Hepatic stellate cell (primary cell): ENCODE data around the gene TRIM68.

Experiments used
- DNase-seq: peaks from one replicate; pipeline ENCODE4 v3.0.0; 2011; ENCODE audit warnings: low spot score

TRIM68 gene, protein sequence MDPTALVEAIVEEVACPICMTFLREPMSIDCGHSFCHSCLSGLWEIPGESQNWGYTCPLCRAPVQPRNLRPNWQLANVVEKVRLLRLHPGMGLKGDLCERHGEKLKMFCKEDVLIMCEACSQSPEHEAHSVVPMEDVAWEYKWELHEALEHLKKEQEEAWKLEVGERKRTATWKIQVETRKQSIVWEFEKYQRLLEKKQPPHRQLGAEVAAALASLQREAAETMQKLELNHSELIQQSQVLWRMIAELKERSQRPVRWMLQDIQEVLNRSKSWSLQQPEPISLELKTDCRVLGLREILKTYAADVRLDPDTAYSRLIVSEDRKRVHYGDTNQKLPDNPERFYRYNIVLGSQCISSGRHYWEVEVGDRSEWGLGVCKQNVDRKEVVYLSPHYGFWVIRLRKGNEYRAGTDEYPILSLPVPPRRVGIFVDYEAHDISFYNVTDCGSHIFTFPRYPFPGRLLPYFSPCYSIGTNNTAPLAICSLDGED

DNA sequence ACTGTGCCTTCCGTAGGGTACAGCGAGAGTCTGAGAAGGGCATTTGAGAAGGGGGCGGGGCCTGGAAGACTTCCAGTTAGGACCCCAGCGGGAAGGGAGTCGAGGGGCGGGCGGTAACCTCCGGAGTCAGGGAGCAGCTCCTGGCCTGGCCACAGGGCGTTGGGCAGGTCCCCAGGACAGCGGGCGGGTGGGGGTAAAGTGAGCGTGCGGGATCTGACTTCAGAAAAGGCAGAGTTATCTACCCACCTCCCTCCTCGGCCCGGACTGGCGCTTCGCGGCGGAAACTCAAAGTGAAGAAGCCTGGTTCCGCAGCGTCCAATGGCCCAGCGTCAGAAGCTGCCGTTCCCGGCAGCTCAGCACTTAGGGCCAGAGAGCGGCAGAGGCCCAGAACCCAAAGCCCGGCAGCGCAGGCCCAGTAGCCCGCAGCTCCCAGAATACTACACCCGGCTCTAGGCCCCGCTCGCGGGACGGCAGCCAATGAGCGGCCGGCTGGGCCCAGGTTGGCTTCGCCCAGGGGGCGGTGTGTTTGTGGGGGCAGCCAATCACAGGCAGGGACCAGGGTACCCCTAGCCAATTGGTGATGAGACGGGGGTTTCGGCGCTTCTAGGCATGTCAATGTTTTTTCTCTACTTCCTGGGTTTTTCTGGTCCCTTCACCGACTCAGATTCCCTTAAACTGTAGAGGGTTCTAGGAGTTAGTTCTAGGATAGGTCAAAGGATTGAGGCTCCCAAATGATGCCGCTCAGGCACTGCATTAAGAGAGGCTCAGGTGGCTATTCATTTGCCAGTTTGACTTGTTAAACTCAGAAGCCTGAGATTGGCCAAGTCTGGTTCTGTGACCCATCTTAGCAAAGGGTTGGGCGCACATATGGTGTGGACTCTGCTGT lies at the start of gene TRIM68:
TSS of gene TRIM68 (minus strand) at position 451 of the 886 bp plus-strand sequence. CDS start 2,727 bp downstream, outside the sequence.
- DNase-seq: peak; percentile 98

DNA sequence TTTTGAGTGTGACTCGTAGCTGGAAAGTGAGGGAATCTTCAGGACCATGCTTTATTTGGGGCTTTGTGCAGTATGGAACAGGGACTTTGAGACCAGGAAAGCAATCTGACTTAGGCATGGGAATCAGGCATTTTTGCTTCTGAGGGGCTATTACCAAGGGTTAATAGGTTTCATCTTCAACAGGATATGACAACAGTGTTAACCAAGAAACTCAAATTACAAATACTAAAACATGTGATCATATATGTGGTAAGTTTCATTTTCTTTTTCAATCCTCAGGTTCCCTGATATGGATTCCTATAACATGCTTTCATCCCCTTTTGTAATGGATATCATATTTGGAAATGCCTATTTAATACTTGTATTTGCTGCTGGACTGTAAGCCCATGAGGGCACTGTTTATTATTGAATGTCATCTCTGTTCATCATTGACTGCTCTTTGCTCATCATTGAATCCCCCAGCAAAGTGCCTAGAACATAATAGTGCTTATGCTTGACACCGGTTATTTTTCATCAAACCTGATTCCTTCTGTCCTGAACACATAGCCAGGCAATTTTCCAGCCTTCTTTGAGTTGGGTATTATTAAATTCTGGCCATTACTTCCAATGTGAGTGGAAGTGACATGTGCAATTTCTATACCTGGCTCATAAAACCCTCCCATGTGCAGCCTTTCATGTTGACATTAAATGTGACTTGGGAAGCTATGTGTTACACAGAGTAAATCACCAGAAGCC lies 46.8 kb upstream of the TRIM68 start:
- DNase-seq: no peak

DNA sequence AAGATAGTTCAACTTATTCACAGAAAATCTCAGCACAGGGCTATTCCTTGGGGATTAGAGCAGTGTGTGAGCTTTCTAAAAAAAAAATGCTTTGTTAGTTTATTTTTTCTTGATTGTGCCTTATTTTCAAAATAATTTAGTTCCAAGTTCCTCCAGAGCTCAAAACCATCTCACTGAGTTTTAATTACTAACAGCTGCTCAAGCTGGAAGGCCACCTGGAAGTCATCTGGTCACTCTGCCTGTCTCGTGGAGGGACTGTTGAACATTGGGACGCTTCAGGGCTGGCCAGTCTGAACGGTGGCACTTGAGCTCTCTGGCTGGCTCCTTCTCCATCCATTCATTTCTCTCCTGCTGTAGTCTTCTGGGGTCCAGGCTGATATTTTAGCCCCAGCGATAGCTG lies 39.7 kb upstream of the TRIM68 start:
- no peak for DNase-seq

DNA sequence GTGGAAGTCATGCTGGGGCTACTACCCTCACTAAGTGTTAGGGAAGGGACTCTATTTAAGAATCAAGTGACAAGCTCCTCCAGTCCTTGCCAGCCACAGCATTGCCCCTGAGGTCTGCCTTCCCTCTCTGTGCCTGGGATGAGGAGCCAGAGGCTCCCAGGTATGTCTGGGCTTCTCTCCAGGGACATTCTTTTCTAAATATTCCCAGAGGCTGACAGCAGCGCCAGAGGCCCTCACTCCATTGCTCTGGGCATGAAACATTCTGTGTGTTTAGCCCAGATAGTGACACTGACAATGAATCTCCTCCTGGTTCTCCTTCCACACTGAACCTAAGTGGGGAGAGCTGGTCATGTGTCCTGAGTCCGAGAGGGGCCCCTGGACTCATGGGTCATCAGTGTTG lies 37.9 kb upstream of the TRIM68 start:
- no peak for DNase-seq

DNA sequence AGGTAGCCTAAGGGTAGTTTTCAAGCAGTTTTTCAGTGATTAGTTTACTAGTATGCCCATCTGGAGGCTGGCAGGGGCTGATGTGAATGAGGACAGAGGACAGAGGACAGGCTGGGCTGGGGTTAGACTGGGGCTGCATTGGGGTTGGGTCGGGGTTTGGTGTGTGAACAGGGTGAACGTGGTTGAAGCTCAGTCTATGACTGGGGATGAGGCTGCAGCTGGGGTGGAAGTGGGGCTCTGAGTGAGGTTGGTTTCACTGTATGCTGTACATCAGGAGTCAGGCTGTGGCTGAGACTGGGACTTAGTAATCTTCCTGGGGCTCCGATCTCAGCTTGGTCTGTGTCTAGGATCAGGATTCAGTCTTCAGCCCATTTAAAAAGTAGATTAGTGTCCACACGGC lies 36.2 kb upstream of the TRIM68 start:
- DNase-seq: no peak

DNA sequence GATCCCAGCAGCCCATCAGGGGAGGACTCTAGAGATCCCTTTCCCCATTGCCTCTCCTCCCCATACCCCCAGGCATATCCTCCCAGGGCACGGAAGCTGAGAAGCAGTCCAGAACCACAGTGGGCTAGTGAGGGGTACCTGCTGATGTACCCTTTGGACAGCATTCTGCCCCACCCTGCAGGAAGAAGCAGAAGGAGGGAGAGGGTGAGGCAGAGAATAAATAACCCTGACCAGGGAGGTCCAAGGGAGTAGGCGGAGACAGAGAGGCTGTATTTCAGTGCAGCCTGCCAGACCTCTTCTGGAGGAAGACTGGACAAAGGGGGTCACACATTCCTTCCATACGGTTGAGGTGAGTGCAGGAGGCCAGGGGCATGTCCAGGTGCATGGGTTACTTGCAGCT lies 35.7 kb upstream of the TRIM68 start, which contains the start of gene OR51E1:
TSS of gene OR51E1 (plus strand) at position 301 of the 400 bp plus-strand sequence. CDS start 8,545 bp downstream, outside the sequence.
- no peak for DNase-seq

DNA sequence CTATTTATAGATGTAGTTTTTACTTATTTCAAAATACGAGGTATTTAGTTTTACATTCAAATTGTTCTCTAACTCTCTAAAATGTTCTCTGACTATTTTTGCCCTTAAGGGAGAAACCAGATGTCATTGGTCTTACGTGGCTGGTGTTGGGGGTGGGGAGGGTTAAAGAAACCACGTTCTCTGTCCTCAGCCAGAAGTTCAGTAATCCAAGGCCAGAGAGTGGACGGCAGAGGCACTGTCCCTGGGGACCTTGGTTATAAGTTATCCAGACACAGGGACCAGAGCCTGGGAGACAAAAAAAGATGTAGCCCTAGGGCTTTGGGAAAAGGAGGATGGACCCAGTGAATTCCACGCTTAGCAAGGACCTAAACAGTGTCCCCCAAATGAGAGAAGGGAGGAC lies 35.0 kb upstream of the TRIM68 start:
- DNase-seq: peak; percentile 36

DNA sequence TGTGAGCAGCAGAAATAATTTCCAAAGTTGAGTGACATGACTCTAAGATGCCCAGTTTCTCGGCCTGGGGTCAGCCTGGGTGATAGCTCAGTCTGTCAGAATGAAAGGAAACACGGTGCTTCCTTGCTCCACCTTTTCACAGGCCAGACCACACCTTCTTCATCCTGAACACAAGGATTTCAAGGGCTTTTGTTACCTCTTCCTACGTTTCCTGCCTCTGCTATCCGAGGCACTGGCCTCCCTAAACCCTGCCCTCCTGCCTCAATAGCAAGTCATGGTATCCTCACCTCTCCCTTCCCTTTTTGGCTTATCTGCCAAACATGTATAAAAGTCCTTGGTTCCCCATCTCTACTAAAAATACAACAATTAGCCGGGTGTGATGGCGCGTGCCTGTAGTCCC lies 34.0 kb upstream of the TRIM68 start:
- no peak for DNase-seq

DNA sequence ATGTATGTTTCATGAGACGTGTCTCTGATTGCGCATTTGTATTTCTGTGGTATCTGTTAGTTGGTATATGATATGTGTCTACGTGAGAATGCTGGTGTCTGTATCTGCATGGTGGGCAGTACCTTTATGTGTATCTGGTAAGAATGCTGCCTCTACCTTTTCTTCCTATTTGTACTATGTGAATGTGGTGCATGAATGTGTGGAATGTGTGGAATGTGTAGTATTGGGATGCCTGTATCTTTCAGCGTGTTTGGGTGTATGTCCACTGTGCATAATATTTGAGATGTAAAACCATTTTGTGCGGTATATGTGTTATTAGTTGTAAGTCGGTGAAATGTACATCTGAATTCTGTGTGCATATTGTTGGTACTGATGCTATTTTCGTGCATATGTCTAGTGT lies 33.5 kb upstream of the TRIM68 start:
- no peak for DNase-seq

DNA sequence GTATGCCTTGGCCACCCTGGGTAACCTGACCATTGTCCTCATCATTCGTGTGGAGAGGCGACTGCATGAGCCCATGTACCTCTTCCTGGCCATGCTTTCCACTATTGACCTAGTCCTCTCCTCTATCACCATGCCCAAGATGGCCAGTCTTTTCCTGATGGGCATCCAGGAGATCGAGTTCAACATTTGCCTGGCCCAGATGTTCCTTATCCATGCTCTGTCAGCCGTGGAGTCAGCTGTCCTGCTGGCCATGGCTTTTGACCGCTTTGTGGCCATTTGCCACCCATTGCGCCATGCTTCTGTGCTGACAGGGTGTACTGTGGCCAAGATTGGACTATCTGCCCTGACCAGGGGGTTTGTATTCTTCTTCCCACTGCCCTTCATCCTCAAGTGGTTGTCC lies 31.9 kb upstream of the TRIM68 start:
- DNase-seq: no peak

DNA sequence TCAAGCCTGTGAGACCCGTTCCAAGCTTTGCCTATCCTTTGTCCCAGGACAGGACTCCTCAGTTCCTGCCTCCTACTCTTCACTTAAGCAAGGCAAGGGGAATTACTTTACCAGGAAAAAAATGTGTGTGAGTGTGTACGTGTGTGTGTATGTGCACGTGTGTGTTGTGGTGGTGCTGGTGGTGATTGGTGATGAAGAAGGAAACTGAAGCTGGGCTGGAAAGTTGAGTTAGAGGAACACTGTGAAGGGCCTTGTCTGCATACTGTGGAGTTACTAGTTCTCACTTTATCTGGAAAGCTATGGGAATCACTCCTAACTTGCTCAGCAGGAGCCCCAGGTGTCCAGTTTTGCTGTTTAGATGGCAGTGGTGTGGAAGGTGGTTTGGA lies 29.6 kb upstream of the TRIM68 start:
- no peak for DNase-seq

DNA sequence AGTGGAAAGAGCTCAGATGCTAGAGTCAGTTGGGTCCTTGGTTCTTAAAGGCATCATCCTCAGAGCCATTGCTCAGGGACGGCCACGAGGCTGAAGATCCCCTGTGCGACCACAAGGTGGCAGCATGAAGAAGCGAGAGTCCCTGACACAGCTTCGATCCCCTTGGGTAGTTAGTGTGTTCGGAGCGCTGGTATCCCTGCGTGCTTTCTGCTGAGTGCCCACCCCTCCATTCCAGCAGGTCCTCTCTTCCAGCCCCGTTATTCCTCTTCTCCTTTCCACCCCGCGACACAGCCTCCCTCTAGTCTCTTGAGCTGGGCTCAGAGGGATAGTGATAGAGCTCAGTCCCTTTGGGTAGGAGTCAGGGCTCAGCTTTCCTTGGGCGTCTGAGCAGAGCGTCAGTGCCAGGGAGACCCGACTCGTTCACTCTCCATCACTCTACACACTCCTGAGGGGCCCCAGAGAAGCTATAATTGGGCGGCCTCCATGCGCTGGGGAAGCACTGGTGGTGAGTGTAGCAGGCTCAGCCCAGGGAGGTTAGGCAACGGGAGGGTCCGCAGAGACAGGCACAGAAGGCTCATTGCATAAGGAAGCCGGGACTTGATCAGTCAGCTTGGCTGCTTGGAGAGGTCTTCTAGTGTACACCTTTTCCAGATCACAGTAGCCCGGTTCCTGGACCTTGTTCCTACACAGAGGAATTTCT lies 29.1 kb upstream of the TRIM68 start, which contains the start of gene OR51D1:
TSS of gene OR51D1 (plus strand) at position 516 of the 700 bp plus-strand sequence. CDS start 2,314 bp downstream, outside the sequence.
- peak; percentile 72 for DNase-seq

DNA sequence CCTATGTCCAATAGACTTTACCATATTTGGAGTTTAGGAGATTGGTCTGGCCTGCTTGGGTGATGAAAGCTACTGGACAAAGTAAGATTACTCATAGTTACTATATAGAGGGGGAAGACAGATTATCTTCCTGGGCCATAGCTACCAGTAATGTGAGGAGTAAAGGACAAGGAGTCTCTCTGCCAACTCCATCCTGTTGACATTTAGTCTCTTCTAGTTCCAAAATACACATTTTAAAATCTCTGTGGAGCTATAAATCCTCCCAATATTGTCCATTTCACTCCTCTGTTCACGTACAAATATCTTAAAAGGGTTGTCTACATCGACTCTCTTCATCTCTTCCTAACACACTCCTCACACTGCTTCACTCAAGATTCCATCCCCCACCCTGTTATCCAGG lies 28.1 kb upstream of the TRIM68 start:
- DNase-seq: no peak

DNA sequence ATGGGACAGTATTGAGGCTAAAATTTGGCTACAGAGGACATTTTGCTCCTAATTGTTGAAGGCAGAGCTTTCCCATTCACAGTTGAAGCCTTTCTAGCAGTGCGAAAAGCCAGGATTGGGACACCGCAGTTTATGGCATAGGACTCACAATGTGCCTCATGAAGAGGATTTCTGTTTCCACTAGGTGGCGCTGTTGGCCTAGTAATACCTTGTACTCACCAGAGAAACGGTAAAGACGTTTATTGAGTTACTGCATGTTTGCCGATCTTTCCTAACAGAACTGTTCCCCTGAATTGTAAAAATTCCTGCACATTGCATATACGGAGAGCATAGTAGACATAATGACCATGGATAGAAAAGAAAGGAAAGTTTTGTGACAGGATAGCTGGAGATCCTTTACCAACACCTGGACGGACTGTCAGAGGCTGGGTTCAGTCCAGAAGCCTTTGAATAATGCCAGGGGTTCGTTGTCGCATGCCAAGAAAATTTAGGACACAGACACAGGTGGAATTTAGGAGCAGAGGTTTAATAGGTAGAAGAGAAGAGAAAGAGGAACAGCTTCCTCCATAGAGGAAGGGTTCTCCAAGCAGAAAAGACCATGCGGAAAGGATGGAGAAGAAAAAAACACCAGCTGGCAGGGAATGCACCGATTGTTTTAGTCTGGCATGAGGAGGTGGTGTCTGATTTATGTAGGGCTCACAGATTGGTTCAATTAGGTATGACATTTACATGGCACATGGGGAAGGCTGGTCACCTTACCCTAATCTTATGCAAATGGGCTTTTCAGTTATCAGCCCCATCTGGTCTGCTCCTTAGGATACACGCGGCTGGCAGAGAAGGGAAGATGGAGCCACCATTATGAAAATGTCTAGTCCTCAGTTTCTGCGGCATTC lies 18.4 kb upstream of the TRIM68 start:
- peak; percentile 28 for DNase-seq

DNA sequence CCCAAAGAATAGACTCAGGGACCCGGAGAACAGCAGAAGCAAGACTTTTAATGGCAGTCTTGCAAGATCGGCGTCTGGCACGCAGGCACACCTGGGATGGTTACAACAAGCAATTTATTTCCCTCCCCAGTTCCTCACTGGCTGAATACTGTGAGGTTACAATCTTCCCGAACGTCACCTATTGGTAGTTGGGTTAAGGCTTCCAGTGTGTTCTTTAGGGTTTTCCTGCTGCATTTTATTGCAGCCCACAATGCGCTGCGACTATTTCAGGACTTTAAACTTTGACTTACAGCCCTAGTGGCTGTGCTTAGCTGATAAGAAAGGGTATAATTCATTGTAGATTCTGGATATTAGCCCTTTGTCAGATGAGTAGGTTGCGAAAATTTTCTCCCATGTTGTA lies 11.5 kb upstream of the TRIM68 start:
- DNase-seq: no peak

DNA sequence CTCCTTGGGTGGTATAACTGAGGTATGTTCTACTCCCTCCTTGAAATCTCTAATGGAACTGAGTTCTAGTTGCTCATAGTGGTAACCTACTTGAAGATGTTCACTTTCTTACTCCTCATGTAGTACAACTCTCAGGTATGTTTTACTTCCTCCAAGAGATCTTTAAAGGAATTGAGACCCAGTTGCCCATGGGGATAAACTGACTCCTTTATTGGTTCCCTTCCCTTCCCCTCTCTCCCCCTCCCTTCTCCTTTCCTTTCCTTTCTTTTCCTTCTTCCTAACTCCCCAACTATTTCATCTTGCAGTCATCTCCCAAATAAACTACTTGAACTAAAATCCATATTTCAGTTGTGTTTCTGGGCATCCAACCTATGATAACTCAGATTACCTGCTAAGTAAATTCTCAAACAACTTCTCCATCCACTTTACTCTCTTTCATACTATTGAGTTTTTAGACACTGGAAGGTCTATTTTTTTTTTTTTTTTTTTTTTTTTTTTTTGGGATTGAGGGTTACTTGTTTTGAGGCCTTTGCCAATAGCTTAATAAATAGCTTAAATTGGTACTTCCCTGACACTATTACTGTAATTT lies 7.9 kb upstream of the TRIM68 start:
- DNase-seq: no peak

DNA sequence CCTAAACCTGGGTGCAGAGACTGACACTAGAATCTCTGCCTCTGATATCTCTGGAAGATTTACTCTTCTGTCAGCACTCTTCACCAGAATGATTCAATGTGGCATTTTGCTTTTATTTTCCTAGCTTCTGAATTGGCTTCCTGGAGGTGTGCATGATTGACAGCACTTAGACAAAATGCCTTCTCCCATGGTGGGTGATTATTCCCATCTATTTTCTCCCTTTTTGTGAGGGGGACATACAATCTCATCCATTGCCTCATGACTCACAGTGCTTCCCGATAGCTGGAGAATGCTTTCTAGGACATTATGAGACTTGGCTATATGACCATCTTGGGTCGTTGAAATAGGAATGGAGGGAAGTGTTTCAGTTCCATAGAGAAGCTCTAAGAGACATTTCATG lies 4.0 kb upstream of the TRIM68 start:
- DNase-seq: no peak

DNA sequence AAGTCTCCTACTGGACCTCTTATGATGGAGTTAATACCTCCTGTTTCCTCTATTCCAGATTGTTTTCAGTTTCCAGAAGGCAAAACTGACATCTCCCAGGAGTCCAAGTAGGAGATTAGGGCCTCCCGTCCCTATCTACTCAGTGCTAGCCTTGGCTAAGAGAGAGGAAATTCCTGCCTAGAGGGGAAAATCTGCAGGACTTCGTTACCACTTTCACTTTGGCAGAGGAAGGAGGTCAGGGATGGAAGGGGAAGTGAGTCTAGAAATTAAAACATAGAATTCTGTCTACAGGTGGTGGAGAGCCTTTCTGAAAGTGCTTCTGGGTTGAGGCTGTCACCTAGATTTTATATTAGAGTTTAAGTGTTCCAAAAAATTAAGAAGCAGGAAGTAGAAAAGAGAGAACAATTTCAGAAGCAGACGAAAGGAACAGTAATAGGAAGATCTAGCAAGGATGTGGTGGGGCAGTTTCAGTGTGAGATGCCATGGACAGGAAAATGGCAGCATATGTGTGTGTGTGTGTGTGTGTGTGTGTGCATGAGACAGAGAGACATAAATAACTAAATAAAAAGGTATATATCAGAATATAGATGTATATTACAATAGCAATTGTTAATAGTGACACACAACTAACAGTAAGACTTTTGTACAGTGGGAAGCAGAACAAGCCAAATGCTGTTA lies 2.4 kb upstream of the TRIM68 start:
- peak; percentile 16 for DNase-seq

DNA sequence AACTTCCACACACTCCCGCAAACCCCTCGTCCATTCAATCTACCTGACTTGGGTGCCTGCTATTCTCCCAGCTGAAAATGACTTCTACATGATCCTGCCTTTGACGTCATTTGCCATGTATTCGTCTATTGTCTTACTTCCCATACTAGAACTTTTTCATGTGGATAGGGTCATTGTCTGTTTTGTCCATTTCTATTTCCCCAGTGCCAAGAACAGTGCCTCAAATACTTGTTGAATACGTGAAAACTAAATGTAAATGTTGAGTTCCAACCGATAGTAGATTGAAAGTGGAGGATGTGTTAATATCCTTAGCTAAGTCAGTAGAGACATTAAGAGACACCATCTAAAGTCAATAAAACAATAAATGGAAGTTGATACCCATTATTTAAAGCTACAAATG lies 935 bp downstream of the TRIM68 start:
- no peak for DNase-seq
